Lower leg skin (tissue), 4 donors: ENCODE measurements around the gene GH1. TPM values are rescaled to one million over a fixed set of nuclear protein-coding genes. Genes with fewer than 3 reads are reported as not detected.
"Not testable (repeated sequence)": the region's sequence is repeated elsewhere in the genome, so short reads cannot be mapped to it uniquely, and the experiment has no call there.

Experiments
- DNase-seq, 2 donors: peaks; one replicate each; pipeline ENCODE4 v3.0.0-alpha.2; 2019; ENCODE audit warnings: low spot score in 2 of 2
- H3K4me3 ChIP-seq: fragments of 200-600 bp; sonication (generic); 2 replicates; pipeline ENCODE4 v1.5.1; 2017; ENCODE audit warnings: mild to moderate bottlenecking, low read depth; ENCODE audit not compliant: poor library complexity, severe bottlenecking
- POLR2A ChIP-seq, 2 donors: fragments of 450-650 bp; IDR thresholded peaks; one replicate each; pipeline ENCODE4 v1.6.1; 2016 to 2017; ENCODE audit warnings: antibody characterized with exemption in 2 of 2, mild to moderate bottlenecking in 1 of 2, moderate library complexity in 1 of 2
- WGBS, 2 donors: methylation state at CpG; one replicate each; pipeline ENCODE4 v1.1.5; 2018; 5-methylcytosine and 5-hydroxymethylcytosine counted together
- intact Hi-C: fragments of 100-400 bp; cut with DNase I; formaldehyde crosslinking; loops from one replicate; pipeline ENCODE4 v1.15.0; 2023; ENCODE audit warnings: low total_unique reads
- total RNA-seq, 4 donors: library from RNA; depleted of rRNA; stranded (reverse); fragments of >200 nt; gene quantifications; one replicate each; pipeline ENCODE4 v1.1.0, GENCODE V29; 2016
- TF ChIP-seq, protein P1 (sequence below), 3 donors: fragments of 450-650 bp; IDR thresholded peaks; one replicate each; pipeline ENCODE4 v1.5.1; 2016; ENCODE audit warnings: antibody characterized with exemption in 3 of 3, mild to moderate bottlenecking in 3 of 3, moderate library complexity in 2 of 3

GH1 gene
- total RNA-seq: not detected

- not testable (repeated sequence) for H3K4me3 ChIP-seq, DNase-seq
- intact Hi-C loops: loop anchor here (10.0 kb wide), 3 partner anchors 106 to 366 kb away; partner anchors contain the start of genes ERN1 and ICAM2
- WGBS, 2 donors: 52 to 55% methylated on average over 10 of the region's 10 CpGs
Measured at GRCh38 chr17:63918789-63919305, at the start of gene GH1. Gene GH1 (minus strand): TSS chr17:63918839. CDS start chr17:63918776, 63 bp downstream.

GRCh38 chr17:63967953-63968352, 49.3 kb upstream of the GH1 start:
- TF ChIP-seq POLR2A (IDR thresholded peaks at IDR 0.05): no peak
- TF ChIP-seq, protein P1, sequence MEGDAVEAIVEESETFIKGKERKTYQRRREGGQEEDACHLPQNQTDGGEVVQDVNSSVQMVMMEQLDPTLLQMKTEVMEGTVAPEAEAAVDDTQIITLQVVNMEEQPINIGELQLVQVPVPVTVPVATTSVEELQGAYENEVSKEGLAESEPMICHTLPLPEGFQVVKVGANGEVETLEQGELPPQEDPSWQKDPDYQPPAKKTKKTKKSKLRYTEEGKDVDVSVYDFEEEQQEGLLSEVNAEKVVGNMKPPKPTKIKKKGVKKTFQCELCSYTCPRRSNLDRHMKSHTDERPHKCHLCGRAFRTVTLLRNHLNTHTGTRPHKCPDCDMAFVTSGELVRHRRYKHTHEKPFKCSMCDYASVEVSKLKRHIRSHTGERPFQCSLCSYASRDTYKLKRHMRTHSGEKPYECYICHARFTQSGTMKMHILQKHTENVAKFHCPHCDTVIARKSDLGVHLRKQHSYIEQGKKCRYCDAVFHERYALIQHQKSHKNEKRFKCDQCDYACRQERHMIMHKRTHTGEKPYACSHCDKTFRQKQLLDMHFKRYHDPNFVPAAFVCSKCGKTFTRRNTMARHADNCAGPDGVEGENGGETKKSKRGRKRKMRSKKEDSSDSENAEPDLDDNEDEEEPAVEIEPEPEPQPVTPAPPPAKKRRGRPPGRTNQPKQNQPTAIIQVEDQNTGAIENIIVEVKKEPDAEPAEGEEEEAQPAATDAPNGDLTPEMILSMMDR (IDR thresholded peaks at IDR 0.05): no peak
- no peak overlapping the region for H3K4me3 ChIP-seq
- 92 to 94% methylated on average over 19 of the region's 19 CpGs for WGBS, 2 donors
- DNase-seq: no peak
- intact Hi-C loops: no loop called here

GRCh38 chr17:63966646-63967264, 48.1 kb upstream of the GH1 start:
- WGBS, 2 donors: 81 to 84% methylated on average over 11 of the region's 11 CpGs
- no peak for TF ChIP-seq POLR2A (IDR thresholded peaks at IDR 0.05)
- TF ChIP-seq, protein P1 (IDR thresholded peaks at IDR 0.05): no peak
- H3K4me3 ChIP-seq: no peak overlapping the region
- intact Hi-C loops: no loop called here
- no peak for DNase-seq

- intact Hi-C loops: no loop called here
- 75 to 81% methylated on average over 4 of the region's 4 CpGs for WGBS, 2 donors
- no peak for DNase-seq
- TF ChIP-seq POLR2A (IDR thresholded peaks at IDR 0.05): no peak
- TF ChIP-seq, protein P1 (IDR thresholded peaks at IDR 0.05): no peak
- no peak overlapping the region for H3K4me3 ChIP-seq
Measured at GRCh38 chr17:63963123-63963522, 44.5 kb upstream of the GH1 start.

DNA sequence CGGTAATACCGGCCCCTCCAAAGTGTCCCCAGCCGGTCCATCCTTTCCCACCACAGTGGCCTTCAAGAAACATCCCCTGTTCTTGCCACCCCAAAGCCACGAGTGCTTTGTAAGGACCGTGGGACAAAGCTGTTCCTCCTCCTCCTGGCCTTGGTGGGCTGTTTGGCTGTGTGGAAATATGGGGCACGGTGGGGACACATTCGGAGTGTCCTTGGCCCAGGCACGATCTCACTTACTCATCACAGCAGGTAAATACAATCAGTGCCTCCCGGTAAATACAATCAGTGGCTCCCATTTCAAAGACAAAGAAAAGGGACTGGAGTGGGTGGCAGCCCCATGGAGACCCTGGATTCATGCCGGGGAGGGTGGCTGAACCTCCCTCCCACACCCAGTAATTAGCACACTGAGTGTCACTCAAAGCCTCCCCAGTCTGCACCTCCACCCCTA, 43.7 kb upstream of the GH1 start:
- no peak overlapping the region for H3K4me3 ChIP-seq
- TF ChIP-seq, protein P1 (IDR thresholded peaks at IDR 0.05): no peak
- no peak for TF ChIP-seq POLR2A (IDR thresholded peaks at IDR 0.05)
- WGBS, 2 donors: 56 to 64% methylated on average over 10 of the region's 10 CpGs
- intact Hi-C loops: no loop called here
- no peak for DNase-seq

DNA sequence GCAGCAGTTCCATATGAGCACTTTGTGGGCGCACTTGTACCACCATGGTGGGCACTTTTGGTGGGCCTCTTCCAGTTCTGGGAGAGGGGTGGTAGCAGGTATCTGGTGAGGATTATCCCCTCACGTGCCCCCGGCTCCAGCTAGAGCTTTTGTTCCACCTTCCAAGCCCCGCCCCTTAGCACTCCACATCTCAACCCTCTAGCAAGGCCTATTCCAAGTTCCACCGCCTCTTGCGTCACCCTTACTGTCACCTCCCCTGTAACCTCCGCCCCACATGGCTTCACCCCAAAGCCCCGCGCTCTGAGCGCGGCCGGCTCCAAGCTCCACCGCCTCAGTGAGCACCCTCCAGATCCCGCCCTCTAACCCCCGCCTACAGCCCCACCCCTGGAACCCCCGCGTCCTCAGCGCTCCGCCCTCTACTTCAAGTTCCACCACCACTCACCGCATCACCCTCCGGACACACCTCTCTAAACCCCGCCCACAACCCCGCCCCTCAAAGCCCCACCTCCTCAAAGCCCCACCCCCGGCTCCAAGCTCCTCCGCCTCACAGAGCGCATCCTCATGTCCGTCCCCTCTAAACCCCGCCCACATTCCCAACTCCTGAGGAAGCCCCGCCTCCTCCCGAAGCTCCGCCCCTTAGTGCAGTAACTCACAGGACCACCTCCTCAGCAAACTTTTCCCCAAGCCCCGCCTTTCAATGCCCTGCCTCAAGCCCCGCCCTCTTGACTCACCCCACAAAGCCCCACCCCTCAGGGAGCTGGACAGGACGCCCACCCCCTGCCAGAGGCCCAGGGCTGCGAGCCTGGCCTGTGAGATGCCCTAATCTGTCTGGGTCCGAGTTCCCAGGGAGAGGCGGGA, 42.9 kb upstream of the GH1 start:
- WGBS, 2 donors: 17 to 20% methylated on average over 35 to 37 of the region's 37 CpGs
- DNase-seq: peak; percentile 54 to 95
- TF ChIP-seq, protein P1 (IDR thresholded peaks at IDR 0.05): no peak
- no peak for TF ChIP-seq POLR2A (IDR thresholded peaks at IDR 0.05)
- H3K4me3 ChIP-seq: no peak overlapping the region
- intact Hi-C loops: no loop called here
